Breast epithelium (tissue), 3 donors: Measurements from ENCODE around the gene WDR37.

Source experiments
- POLR2A ChIP-seq: fragments of 450-650 bp; IDR thresholded peaks from one replicate; pipeline ENCODE4 v1.6.1; 2016; ENCODE audit warnings: antibody characterized with exemption, mild to moderate bottlenecking, moderate library complexity
- POLR2AphosphoS5 ChIP-seq, 3 donors: sonication (generic); formaldehyde crosslinking; IDR thresholded peaks; one replicate each; pipeline ENCODE4 v1.6.1; 2017; ENCODE audit warnings: antibody characterized with exemption in 3 of 3
- TF ChIP-seq, protein P1 (sequence below), 3 donors: fragments of 450-650 bp; IDR thresholded peaks; one replicate each; pipeline ENCODE4 v1.5.1; 2016 to 2017; ENCODE audit warnings: antibody characterized with exemption in 3 of 3, mild to moderate bottlenecking in 3 of 3, moderate library complexity in 3 of 3

DNA sequence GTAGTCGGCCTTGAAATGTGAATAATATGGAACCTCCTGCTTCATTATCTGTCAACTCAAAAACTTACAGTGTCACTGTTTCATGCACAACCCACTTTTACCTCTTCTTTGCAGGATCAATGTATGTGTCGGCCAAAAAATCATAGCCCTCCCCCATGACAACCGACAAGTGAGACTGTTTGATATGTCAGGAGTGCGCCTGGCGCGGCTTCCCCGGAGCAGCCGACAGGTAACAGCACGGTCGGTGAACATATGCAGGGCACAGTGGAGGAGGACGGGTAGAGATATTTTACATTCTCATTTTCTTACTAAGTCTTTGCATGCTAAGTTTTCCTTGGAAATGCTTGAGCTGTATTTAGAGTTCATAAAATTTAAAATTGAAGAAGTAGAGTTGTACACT lies 68.6 kb downstream of the WDR37 start:
- TF ChIP-seq, protein P1, sequence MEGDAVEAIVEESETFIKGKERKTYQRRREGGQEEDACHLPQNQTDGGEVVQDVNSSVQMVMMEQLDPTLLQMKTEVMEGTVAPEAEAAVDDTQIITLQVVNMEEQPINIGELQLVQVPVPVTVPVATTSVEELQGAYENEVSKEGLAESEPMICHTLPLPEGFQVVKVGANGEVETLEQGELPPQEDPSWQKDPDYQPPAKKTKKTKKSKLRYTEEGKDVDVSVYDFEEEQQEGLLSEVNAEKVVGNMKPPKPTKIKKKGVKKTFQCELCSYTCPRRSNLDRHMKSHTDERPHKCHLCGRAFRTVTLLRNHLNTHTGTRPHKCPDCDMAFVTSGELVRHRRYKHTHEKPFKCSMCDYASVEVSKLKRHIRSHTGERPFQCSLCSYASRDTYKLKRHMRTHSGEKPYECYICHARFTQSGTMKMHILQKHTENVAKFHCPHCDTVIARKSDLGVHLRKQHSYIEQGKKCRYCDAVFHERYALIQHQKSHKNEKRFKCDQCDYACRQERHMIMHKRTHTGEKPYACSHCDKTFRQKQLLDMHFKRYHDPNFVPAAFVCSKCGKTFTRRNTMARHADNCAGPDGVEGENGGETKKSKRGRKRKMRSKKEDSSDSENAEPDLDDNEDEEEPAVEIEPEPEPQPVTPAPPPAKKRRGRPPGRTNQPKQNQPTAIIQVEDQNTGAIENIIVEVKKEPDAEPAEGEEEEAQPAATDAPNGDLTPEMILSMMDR (IDR thresholded peaks at IDR 0.05): no peak
- TF ChIP-seq POLR2AphosphoS5 (IDR thresholded peaks at IDR 0.05) (no peak), POLR2A (no peak)
